LNCAP (cell line): Measurements from ENCODE around the gene CIRBP.

Experiments used
- CTCF ChIP-seq: fragments of 450-650 bp; IDR thresholded peaks from 2 replicates; pipeline ENCODE4 v1.5.1; 2017; ENCODE audit warnings: mild to moderate bottlenecking

The CIRBP gene

GRCh38 chr19:1283207-1283916 lies 14.2 kb downstream of the CIRBP start:
- TF ChIP-seq CTCF = no peak

GRCh38 chr19:1283917-1284292 lies 14.8 kb downstream of the CIRBP start:
- no peak for TF ChIP-seq CTCF

GRCh38 chr19:1284293-1284978 lies 15.3 kb downstream of the CIRBP start:
- TF ChIP-seq CTCF = no peak

GRCh38 chr19:1284979-1285736 lies 16.0 kb downstream of the CIRBP start:
- TF ChIP-seq CTCF = no peak

- peak; percentile 25; the same call in 1 of the 2 replicates for TF ChIP-seq CTCF
Observed at GRCh38 chr19:1285737-1286360, 16.7 kb downstream of the CIRBP start, which contains the start of gene EFNA2. TSS of gene EFNA2 (plus strand) at chr19:1285873. CDS start at chr19:1286169, 296 bp downstream.

GRCh38 chr19:1286487-1287353 lies 17.6 kb downstream of the CIRBP start:
- TF ChIP-seq CTCF = no peak
